ENCODE data around the gene SYTL3. TPM values are rescaled to one million over a fixed set of nuclear protein-coding genes. Genes with fewer than 3 reads are reported as not detected.
"Not testable (repeated sequence)": the region's sequence is repeated elsewhere in the genome, so short reads cannot be mapped to it uniquely, and the experiment has no call there.

The SYTL3 gene
- total RNA-seq, 2 experiments from 2014 or later = 25.8 to 26.9 TPM

DNA sequence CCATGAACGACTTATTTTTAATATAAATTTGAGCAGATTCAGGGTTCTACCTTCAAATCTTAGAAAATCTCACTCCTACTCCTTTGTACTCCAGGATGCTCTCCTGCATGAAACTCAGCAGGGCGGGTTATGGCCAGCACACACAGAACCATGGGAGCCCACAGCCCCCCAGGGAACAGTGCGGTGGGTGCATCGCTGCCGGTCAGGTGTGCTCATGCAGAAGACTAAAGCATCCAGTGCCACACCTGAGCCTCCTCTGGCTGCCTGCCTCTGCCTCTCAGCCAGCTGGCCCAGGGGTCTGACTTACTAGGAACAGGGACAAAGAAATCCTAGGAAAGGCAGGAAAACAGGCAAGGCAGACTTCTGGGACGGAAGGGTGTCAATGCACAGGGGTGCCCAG is 137.5 kb downstream of the SYTL3 start:
- Mint-ChIP-seq H3K27ac (no peak overlapping the region), H3K36me3 (ENCODE audit: low read depth) (peaks cover 73% of the 10 kb centered on the region), H3K27me3 (no peaks in the 10 kb centered on the region), H3K4me1 (peaks cover 67% of the 10 kb centered on the region), H3K9me3 (no peaks in the 10 kb centered on the region), H3K4me3 (no peak overlapping the region)
- ChIA-PET CTCF (no interaction called here), POLR2A (no interaction called here)
- no peak for DNase-seq

DNA sequence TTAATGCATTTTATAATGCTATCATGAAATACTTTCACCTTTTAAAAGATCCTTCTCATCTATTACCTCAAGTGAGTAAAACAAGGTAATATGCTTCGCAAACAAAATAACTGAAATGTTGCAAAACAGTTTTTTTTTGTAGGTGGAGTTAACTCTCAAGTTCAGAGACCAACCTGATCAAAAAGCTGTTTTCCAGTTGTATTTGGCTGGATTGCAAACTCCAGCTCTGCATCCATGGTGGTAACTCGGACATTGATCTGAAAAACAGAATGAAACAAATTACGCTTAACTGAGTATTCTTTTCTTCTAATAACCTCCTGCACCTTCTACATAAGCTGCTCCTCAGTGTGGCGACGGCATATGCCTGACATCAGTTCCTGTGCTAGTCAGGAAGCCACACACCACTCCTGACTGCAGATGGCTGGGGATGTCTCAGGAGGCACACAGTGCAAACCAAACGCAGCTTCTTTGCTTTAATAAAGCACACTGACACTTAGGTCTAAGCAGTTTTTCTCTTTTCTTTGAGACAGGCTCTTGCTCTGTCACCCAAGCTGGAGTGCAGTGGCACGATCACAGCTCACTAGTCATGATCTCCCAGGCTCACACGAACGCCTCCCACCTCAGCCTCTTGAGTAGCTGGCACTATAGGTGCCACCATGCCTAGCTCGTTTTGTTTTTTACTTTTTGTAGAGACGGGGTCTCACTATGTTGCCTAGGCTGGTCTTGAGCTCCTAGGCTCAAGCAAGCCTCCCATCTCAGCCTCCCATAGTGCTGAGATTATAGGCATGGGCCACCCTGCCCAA is 139.5 kb downstream of the SYTL3 start:
- Mint-ChIP-seq H3K27ac (peak overlapping the region; percentile 86), H3K4me1 (peaks cover 68% of the 10 kb centered on the region), H3K36me3 (ENCODE audit: low read depth) (peaks cover 59% of the 10 kb centered on the region), H3K4me3 (peak overlapping the region; percentile 47), H3K9me3 (no peaks in the 10 kb centered on the region), H3K27me3 (no peaks in the 10 kb centered on the region)
- ChIA-PET POLR2A (interaction anchor here (0.6 to 0.9 kb wide), 4 partner anchors 30 to 190 kb away, joined by 3 read pairs; partner anchors contain the start of gene EZR), CTCF (interaction anchor here (0.7 to 2.1 kb wide), 9 partner anchors 8 to 345 kb away, joined by 3 to 10 read pairs (median 3); no protein-coding TSS in a partner anchor)
- peak; percentile 82 for DNase-seq

DNA sequence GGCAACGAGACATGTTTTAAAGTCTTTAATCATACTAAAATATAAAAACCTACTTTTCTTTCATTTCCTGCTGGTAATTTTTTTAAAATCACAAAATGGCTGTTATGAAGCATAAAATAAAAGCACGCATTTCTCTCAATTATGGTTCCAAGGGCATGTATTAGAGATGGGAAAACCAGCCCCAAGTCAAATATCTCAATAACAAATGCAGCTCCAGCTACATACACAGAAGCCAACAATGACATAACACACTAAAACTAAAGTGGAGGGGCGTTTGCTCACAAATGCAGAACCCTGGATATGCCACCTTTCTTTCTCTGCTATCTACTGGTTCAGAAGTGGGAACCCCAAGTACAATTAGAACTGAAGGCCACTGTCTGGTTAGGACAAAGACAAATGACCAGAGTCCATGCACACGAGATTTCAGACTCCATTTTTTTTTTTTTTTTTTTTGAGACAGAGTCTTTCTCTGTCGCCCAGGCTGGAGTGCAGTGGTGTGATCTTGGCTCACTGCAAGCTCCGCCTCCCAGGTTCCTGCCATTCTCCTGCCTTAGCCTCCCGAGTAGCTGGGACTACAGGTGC is 141.5 kb downstream of the SYTL3 start:
- POLR2A ChIA-PET = no interaction called here

DNA sequence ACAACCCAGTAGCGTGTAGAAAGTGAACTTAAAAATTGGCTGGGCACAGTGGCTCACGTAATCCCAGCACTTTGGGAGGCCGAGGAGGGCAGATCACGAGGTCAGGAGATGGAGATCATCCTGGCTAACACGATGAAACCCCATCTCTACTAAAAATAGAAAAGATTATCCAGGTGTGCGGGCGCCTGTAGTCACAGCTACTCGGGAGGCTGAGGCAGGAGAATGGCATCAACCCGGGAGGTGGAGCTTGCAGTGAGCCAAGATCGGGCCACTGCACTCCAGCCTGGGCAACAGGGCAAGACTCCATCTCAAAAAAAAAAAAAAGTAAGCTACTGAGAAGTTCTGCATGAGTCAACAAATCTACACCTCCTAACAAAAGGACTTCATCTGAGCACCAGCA is 142.7 kb downstream of the SYTL3 start:
- H3K4me3 Mint-ChIP-seq, H3K27ac Mint-ChIP-seq, H3K27me3 Mint-ChIP-seq, H3K9me3 Mint-ChIP-seq, POLR2A ChIA-PET, DNase-seq: not testable (repeated sequence)
- H3K36me3 Mint-ChIP-seq (ENCODE audit: low read depth) = peaks cover 51% of the 10 kb centered on the region
- CTCF ChIA-PET = interaction anchor here (0.6 to 1.6 kb wide), 5 partner anchors 36 to 457 kb away, joined by 3 to 7 read pairs (median 3); no protein-coding TSS in a partner anchor
- H3K4me1 Mint-ChIP-seq = peaks cover 75% of the 10 kb centered on the region

More for the DNA sequence above, 141.5 kb downstream of the SYTL3 start:
- no peak for DNase-seq
- Mint-ChIP-seq H3K27me3 (no peaks in the 10 kb centered on the region), H3K9me3 (no peaks in the 10 kb centered on the region), H3K36me3 (ENCODE audit: low read depth) (peaks cover 50% of the 10 kb centered on the region), H3K4me3 (no peak overlapping the region), H3K4me1 (peaks cover 70% of the 10 kb centered on the region), H3K27ac (peak overlapping the region; percentile 82)
- CTCF ChIA-PET = interaction anchor here (0.9 to 1.5 kb wide), 2 partner anchors 37 to 179 kb away, joined by 3 read pairs; no protein-coding TSS in a partner anchor

- DNase-seq = no peak
- CTCF ChIA-PET = interaction anchor here (0.7 to 1.6 kb wide), 6 partner anchors 15 to 195 kb away, joined by 3 to 7 read pairs (median 3); no protein-coding TSS in a partner anchor
- Mint-ChIP-seq H3K9me3 (no peaks in the 10 kb centered on the region), H3K36me3 (ENCODE audit: low read depth) (peaks cover 49% of the 10 kb centered on the region), H3K4me1 (peaks cover 77% of the 10 kb centered on the region), H3K4me3 (no peak overlapping the region), H3K27ac (no peak overlapping the region), H3K27me3 (no peaks in the 10 kb centered on the region)
- POLR2A ChIA-PET = no interaction called here
Measured at GRCh38 chr6:158793432-158793831, 143.6 kb downstream of the SYTL3 start.

DNA sequence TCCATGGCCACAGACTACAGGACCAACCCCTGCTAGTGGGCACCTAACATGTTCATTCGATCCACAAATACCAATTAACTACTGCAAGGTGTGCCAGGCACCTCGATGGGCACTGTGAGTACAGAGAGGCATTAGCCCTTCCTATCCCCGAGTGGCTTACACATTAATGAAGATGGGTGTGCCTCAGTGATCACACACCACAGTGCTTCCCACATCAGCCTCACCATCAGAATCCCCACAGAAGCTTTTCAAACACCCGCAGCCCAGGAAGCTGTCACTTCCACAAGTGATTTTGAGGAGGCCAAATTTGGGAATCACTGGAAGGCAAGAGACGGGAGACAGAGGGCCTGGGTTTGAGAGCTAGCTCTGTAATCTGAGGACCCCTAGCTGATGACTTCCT is 145.7 kb downstream of the SYTL3 start:
- no peak for DNase-seq
- H3K27ac Mint-ChIP-seq = no peak overlapping the region
- H3K9me3 Mint-ChIP-seq = no peaks in the 10 kb centered on the region
- no peaks in the 10 kb centered on the region for H3K27me3 Mint-ChIP-seq
- peaks cover 46% of the 10 kb centered on the region for H3K36me3 Mint-ChIP-seq (ENCODE audit: low read depth)
- H3K4me1 Mint-ChIP-seq = peaks cover 78% of the 10 kb centered on the region
- no peak overlapping the region for H3K4me3 Mint-ChIP-seq
- CTCF ChIA-PET = interaction anchor here (0.6 to 1.4 kb wide), 5 partner anchors 13 to 582 kb away, joined by 3 to 4 read pairs (median 3); no protein-coding TSS in a partner anchor
- POLR2A ChIA-PET = interaction anchor here (0.6 kb wide), 1 partner anchor 11 kb away, joined by 3 read pairs; no protein-coding TSS in a partner anchor

- Mint-ChIP-seq H3K4me3 (no peak overlapping the region), H3K27ac (no peak overlapping the region), H3K27me3 (no peaks in the 10 kb centered on the region), H3K9me3 (no peaks in the 10 kb centered on the region), H3K4me1 (peaks cover 76% of the 10 kb centered on the region), H3K36me3 (ENCODE audit: low read depth) (peaks cover 43% of the 10 kb centered on the region)
- no peak for DNase-seq
- CTCF ChIA-PET = interaction anchor here (1.0 to 1.4 kb wide), 2 partner anchors 17 to 174 kb away, joined by 4 read pairs; no protein-coding TSS in a partner anchor
- POLR2A ChIA-PET = no interaction called here
Measured at GRCh38 chr6:158796353-158796752, 146.5 kb downstream of the SYTL3 start.

DNA sequence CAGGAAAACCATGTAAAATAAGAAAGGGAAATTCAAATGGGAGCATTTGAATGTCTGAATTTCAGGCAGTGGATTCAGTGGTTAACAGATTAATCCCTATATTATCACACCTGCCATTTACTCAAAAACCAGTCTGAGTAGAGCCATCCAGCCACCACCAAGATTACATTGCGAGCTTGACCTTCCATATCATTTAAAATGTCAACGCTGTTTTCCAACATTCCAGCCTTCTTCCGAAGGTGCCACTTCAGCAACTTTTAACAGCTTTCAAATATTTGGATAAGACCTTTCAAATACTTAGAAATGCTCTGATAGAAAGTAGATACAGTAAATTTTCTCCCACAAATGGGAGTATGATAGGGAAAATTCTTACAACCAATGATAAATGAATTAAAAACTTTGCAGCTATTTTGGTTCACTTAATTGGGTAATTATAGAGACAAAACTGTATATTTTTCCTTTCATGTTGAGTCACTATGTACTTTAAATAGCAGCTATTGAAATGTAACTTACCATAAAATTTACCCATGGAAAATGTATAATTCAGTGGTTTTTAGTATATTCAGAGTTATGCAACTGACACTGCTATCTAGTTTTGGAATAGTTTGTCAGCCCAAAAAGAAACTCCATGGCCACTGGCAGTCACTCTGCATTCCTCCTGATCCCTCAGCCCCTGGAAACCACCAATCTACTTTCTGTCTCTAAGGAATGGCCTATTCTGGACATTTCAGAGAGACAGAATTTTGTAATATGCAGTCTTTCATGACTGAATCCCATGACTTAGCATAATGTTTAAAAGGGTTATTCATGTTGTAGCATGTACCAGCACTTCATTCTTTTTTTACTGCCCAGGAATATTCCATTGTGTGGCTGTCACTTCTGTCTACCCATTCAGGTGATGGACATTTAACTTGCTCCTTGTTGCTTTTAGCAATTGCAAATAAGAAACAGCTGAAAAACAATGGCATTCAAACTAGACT is 147.8 kb downstream of the SYTL3 start:
- no peak overlapping the region for H3K27ac Mint-ChIP-seq
- ChIA-PET CTCF (interaction anchor here (0.9 to 1.0 kb wide), 2 partner anchors 11 to 173 kb away, joined by 4 read pairs; no protein-coding TSS in a partner anchor), POLR2A (no interaction called here)
- peaks cover 81% of the 10 kb centered on the region for H3K4me1 Mint-ChIP-seq
- H3K27me3 Mint-ChIP-seq = no peaks in the 10 kb centered on the region
- H3K9me3 Mint-ChIP-seq = no peaks in the 10 kb centered on the region
- no peak for DNase-seq
- no peak overlapping the region for H3K4me3 Mint-ChIP-seq
- H3K36me3 Mint-ChIP-seq (ENCODE audit: low read depth) = peaks cover 49% of the 10 kb centered on the region

GRCh38 chr6:158798311-158798710 is 148.5 kb downstream of the SYTL3 start:
- no peaks in the 10 kb centered on the region for H3K9me3 Mint-ChIP-seq
- CTCF ChIA-PET = no interaction called here

GRCh38 chr6:158799051-158799792 is 149.4 kb downstream of the SYTL3 start:
- Mint-ChIP-seq H3K36me3 (ENCODE audit: low read depth) (peaks cover 51% of the 10 kb centered on the region), H3K4me3 (no peak overlapping the region), H3K27ac (peak overlapping the region; percentile 25), H3K4me1 (peaks cover 83% of the 10 kb centered on the region), H3K27me3 (no peaks in the 10 kb centered on the region), H3K9me3 (no peaks in the 10 kb centered on the region)
- ChIA-PET CTCF (interaction anchor here (0.8 to 2.1 kb wide), 2 partner anchors 171 to 305 kb away, joined by 3 to 7 read pairs; no protein-coding TSS in a partner anchor), POLR2A (interaction anchor here (0.6 to 0.7 kb wide), 2 partner anchors 100 to 105 kb away, joined by 4 to 11 read pairs; no protein-coding TSS in a partner anchor)
- DNase-seq = no peak

More at GRCh38 chr6:158798311-158798710, 148.5 kb downstream of the SYTL3 start:
- H3K4me3 Mint-ChIP-seq = no peak overlapping the region
- POLR2A ChIA-PET = interaction anchor here (0.7 kb wide), 1 partner anchor 106 kb away, joined by 11 read pairs; no protein-coding TSS in a partner anchor
- H3K36me3 Mint-ChIP-seq (ENCODE audit: low read depth) = peaks cover 49% of the 10 kb centered on the region
- no peaks in the 10 kb centered on the region for H3K27me3 Mint-ChIP-seq
- DNase-seq = no peak
- peaks cover 83% of the 10 kb centered on the region for H3K4me1 Mint-ChIP-seq
- H3K27ac Mint-ChIP-seq = no peak overlapping the region

DNA sequence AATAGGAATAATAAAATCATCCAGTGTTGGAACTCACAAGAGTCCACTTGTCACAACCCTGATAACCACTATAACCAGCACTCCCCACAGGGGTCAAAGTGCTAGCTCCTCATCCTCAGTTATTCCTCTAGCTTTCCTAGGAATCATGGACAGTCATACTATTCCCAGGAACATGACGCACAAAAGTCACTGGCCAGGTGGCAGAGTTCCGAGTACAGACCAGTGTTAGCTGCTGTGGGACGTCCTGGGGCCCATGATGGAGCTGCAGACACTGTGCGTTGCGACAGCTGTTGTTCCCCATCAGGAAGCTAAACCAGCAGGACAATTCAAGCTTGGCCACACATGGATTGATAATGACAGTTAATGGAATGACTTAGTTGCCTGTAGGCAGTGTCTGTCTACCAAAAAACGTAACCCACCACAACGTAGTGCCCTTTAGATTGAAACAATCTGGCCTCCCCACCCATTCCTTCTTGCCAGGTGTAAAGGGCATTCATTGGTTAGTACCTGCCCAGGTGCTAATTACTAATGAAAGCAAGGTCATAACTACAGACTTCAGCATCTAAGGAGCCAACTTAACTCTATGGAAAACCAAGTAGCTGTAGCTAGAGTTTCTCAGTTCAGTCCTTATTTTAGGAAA is 151.9 kb downstream of the SYTL3 start:
- Mint-ChIP-seq H3K27ac (no peak overlapping the region), H3K9me3 (no peaks in the 10 kb centered on the region), H3K36me3 (ENCODE audit: low read depth) (peaks cover 57% of the 10 kb centered on the region), H3K4me3 (no peak overlapping the region), H3K27me3 (no peaks in the 10 kb centered on the region), H3K4me1 (peaks cover 85% of the 10 kb centered on the region)
- CTCF ChIA-PET = interaction anchor here (0.5 to 1.2 kb wide), 3 partner anchors 68 to 122 kb away, joined by 3 read pairs; no protein-coding TSS in a partner anchor
- no peak for DNase-seq
- POLR2A ChIA-PET = no interaction called here

Data from activated CD4-positive, alpha-beta T cell treated with anti-CD3 and anti-CD28 coated beads, Interleukin-2, amount 10 ng/mL, durations not matched to agents 7 days and 5 days (primary cell).